ENCODE results near the gene HES1.
"Not testable (repeated sequence)": the region's sequence is repeated elsewhere in the genome, so short reads cannot be mapped to it uniquely, and the experiment has no call there.

HES1 gene

DNA sequence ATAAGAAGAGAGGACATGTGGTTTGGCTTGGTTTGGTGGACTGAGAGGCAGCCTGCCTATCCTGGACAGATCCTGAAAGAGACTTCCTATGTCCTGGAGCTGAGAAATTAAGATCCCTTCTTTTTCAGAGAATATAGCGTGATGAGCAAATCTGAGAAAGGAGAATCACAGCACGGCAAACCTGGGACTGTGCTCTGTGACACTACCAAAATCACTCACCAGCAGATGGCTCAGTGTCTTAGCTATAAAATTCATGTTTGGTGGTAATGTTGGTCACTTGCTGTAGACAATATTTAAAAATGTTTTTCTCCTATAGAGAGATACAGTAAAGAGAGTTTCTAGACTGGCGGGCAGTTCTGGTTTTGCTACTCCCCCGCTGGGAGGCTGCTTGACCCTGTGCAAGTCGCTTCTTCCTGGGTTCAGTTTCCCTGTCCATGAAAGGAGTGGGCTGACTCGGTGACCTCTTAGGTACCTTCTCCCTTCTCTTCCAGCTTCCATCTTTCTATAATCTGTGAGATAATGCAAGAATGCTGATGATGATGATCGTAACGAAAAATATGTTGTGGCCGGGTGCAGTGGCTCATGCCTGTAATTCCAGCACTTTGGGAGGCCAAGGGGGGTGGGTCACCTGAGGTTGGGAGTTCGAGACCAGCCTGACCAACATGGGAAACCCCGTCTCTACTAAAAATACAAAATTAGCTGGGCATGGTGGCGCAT lies 7.6 kb upstream of the HES1 start:
- no peak for DNase-seq (ENCODE audit: low read depth)

DNA sequence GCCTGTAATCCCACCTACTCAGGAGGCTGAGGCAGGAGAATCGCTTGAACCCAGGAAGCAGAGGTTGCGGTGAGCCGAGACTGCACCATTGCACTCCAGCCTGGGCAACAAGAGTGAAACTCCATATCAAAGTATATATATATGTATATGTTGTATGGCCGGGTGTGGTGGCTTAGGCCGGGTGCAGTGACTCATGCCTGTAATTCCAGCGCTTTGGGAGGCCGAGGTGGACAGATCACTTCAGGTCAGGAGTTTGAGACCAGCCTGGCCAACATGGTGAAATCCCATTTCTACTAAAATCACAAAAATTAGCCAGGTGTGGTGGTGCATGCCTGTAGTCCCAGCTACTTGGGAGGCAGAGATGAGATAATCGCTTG lies 7.0 kb upstream of the HES1 start:
- not testable (repeated sequence) for DNase-seq (ENCODE audit: low read depth)

DNA sequence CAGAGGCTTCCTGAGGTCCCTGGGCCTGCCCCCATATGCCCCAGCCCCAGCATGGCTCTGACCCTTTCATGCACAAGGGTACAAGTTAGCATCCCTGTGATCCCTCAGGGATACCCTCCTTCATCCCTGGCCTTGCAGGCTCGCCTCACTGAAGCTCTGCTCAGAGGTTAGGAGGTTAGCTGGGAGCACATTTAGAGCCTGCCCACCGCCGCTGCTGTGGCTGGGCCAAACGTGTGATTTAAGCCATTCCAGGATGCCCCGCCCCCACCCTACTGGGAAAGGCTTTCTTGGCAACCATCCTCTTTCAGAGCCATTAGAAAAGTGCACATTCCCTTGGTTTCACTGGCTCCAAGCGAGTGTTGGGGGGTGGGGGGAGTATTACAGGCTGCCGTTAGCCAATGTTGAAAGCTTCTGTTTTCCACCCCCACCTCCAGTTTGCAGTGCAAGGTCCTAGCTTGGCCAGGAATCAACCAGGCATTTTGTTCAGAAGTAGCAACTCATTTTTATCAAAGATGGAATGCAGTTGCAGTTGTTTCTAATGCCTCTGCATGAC lies 6.3 kb upstream of the HES1 start:
- DNase-seq (ENCODE audit: low read depth) = no peak

GRCh38 chr3:194130188-194130587 lies 5.8 kb upstream of the HES1 start:
- DNase-seq (ENCODE audit: low read depth) = no peak

DNA sequence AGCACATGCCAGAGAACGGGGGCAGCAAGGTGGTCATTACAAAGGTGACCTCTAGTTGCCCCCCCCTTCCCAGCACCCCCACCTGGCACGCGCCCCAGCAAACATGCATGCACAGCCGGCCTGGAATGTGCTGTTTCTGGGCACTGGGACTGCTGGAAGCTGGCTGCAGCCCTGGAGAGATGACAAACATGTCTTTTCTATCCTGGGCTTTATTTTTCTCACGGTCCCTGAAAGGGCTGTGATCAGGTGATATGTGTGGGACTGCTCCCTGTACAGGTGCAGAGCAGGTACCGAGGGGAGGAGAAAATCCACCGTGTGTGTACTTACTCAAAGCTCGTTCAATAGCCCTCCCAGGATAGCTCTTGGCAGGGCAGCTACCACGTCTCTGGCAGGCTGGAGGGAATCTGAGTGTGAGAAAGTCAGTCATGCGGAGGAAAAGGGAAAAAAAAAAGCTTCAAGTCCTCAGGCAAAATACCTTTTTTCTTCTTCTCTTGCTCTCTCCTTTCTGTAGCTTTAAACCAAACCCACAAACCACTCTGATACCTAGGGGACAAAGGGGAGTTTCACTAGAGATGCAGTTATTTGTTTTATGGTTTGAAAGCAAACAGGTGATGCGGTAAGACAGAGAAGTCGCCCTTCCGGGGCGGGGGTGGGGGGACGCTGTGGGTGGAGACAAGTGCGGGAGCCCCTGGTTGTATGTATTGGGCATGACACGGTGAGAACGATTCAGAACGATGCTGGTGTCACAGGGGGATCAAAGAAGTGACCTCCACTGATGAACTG lies 5.0 kb upstream of the HES1 start:
- no peak for DNase-seq (ENCODE audit: low read depth)

DNA sequence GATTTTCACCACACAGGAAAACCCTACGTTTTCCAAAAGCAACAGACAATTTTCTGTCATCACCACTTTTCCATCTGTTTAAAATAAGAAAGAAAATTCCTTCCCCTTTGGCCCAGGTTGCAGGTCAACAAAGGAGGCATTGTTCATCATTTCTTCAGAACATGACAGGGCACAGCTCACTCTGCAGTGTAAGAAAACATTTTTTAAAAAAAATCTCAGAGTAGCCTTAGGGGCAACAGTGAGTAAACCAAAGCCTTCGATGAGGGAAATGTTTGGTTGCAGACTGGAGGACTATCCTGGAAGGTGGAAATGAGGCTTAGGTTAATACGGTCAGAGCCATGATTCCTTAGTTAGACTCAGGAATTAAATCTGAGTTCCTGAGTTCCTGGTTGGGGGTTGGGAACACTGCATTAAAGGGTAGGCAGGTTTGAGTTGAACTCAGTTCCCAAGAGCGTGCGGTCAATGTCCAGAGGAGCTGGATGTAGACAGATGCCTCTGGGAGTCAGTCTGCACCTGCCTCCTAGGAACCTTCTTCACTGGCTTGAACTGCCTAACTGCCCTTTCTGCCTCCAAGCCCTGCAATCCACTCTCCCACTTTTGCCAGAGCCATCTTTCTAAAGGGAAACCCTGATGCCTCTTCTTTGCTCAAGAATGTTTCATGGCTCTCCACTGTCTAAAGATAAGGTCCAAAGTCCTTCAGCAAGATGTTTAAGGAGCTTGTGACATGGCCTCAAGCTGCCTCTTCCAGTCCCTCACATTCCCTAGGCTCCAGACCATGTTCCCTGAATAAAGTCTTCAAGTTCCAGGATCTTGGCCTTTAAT lies 3.3 kb upstream of the HES1 start:
- no peak for DNase-seq (ENCODE audit: low read depth)

DNA sequence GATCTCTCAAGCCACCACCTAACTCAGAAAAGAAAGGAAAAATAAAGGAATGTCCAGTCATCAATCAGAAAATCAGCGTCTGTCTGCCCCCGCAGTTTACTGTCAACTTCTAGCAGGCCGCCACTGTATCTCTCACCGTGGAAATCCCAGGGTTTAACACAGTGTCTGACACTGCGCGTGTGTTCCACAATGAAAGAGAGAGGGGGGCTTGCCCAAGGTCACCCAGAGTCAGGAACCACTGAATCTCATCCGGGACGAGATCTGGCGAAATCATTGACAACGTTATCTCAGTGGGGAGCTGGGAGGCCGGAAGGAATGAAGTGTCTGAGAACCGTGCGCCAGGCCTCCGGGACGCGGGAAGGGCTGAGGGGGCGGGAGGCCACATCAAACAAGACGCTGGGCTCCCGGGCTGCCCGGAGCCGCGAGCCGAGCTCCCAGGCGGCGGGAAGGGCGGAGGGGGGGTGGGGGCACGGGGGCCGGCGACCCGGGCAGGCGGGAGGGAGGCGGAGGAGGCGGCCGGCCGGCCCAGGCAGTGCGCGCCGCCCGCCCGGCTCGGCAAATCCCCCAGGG lies 2.2 kb upstream of the HES1 start:
- no peak for DNase-seq (ENCODE audit: low read depth)

DNA sequence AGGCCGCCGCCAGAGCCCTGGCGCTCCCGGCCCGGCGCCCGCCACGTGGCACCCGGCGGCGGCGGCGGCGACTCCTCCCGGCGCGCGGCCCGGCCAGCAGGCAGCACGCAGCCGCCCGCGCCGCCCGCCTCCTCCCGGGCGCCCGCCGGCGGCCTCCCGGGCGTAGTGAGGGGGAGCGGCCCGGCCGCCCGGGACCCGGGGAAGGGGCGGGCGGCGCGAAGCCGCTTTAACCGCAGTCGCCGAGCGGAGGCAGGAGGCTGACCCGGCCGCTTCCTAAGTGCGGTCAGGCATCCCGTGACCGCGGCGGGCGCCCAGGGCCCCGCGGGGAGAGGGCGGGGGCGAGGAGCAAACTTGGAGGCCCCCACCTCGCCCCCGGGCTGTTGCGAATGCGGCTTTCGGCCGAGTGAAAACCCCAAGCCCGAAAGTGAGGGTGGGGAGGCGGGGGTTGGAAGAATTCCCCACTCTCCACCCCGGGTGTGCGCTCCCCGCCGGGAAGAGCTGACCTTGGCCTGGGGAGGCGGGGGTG lies 1.7 kb upstream of the HES1 start:
- peak; percentile 63 for DNase-seq (ENCODE audit: low read depth)

GRCh38 chr3:194134757-194135515 lies 1.0 kb upstream of the HES1 start:
- DNase-seq (ENCODE audit: low read depth) = peak; percentile 88

GRCh38 chr3:194135516-194135805 lies 487 bp upstream of the HES1 start:
- DNase-seq (ENCODE audit: low read depth) = no peak

GRCh38 chr3:194136519-194137007 lies 615 bp downstream of the HES1 start:
- no peak for DNase-seq (ENCODE audit: low read depth)

- DNase-seq (ENCODE audit: low read depth) = no peak
Measured at GRCh38 chr3:194137008-194137505, 1.1 kb downstream of the HES1 start.

DNA sequence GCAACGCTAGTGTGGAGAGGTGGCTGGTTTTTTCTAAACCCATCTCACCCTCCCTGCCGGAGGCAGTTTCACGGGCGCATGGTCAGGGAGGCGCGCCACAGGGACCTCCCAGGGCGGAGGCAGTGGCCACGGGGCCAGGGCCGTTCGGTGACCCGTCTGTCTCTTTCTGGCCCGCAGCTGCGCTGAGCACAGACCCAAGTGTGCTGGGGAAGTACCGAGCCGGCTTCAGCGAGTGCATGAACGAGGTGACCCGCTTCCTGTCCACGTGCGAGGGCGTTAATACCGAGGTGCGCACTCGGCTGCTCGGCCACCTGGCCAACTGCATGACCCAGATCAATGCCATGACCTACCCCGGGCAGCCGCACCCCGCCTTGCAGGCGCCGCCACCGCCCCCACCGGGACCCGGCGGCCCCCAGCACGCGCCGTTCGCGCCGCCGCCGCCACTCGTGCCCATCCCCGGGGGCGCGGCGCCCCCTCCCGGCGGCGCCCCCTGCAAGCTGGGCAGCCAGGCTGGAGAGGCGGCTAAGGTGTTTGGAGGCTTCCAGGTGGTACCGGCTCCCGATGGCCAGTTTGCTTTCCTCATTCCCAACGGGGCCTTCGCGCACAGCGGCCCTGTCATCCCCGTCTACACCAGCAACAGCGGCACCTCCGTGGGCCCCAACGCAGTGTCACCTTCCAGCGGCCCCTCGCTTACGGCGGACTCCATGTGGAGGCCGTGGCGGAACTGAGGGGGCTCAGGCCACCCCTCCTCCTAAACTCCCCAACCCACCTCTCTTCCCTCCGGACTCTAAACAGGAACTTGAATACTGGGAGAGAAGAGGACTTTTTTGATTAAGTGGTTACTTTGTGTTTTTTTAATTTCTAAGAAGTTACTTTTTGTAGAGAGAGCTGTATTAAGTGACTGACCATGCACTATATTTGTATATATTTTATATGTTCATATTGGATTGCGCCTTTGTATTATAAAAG lies 1.8 kb downstream of the HES1 start:
- DNase-seq (ENCODE audit: low read depth) = no peak

DNA sequence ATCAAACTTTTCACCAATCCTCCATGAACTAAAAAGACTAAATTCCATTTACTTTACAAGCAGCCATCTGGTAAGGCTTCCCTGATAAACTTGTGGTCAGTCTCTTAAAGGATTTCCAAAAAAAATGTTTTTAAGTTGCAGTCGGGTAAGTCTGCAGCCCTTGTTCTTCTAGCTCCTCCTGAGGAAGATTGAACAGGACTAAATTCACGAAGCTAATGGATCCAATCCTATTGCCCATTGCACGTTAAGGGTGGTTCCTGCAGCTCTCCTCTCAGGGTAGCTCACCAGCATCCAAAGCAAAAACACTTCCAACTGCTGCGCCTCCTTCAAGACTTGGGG lies 2.8 kb downstream of the HES1 start:
- no peak for DNase-seq (ENCODE audit: low read depth)

DNA sequence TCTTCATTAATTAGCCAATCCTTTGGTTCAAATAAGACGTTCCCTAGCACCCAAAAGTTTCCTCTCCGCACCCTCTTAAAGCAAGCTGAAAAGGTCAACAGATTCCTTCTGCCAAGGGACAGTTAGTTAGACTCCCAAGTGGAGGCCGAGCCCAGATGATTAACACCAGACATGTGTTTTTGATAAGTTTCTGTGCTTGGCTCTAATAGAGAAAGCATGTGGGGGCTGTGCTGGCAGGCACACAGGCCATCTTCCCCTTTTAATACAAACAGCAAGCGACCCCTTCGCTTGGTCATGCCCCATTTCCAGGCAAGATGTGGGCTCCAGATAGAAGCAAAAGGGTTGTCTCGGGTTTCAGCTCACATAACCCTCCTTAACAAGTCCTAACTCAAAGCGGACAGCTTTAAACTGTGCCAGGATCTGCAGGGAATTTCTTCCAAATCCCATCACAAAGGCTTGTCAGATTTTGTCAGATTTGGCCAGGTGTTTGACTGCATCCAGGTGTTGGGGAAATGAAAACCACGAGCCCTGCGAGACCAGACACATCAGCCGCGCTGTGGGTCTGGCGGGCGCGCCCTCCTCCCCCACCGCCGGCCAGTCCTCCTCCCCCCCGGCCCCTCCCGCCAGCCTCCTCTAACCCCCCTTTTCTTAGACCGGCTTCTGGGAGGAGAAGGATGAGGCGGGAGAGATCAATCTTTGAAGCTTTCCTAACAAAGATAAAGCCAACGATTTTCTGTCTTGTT lies 3.3 kb downstream of the HES1 start:
- no peak for DNase-seq (ENCODE audit: low read depth)

DNA sequence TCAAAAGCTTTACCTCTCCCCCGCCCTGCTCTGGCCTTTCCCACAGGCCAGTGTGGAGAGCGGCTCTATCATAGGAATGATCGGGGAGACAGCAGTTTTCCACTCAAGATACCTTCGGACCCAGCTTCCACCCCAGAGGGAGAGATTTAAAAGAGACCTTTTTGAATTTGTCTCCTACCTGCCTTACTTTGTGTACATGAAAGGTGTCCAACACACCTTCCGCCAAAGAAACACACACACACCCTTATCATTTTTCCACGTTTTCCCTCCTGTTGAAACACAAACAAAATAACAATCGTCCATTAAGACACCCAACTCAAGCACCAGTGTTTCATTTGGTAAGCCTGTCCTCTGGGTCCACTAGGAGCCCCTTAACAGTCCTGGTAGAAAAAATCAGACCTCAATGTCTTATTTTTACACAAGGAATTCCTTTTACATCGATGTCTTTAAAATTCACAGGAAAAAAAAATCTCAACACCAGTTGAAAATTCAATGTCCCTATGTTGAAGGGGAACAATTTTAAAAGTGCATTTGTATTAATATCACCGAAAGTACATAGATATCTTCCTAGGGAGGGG lies 4.0 kb downstream of the HES1 start:
- no peak for DNase-seq (ENCODE audit: low read depth)

GRCh38 chr3:194140520-194141414 lies 4.8 kb downstream of the HES1 start:
- no peak for DNase-seq (ENCODE audit: low read depth)

Data from stromal cell of bone marrow (primary cell).